ENCODE data around the gene UPK1A. TPM values are rescaled to one million over a fixed set of nuclear protein-coding genes. Genes with fewer than 3 reads are reported as not detected.
"Not testable (repeated sequence)": the region's sequence is repeated elsewhere in the genome, so short reads cannot be mapped to it uniquely, and the experiment has no call there.

Gene UPK1A
- total and polyA plus RNA-seq, 5 experiments from 2014 or later: not detected

DNA sequence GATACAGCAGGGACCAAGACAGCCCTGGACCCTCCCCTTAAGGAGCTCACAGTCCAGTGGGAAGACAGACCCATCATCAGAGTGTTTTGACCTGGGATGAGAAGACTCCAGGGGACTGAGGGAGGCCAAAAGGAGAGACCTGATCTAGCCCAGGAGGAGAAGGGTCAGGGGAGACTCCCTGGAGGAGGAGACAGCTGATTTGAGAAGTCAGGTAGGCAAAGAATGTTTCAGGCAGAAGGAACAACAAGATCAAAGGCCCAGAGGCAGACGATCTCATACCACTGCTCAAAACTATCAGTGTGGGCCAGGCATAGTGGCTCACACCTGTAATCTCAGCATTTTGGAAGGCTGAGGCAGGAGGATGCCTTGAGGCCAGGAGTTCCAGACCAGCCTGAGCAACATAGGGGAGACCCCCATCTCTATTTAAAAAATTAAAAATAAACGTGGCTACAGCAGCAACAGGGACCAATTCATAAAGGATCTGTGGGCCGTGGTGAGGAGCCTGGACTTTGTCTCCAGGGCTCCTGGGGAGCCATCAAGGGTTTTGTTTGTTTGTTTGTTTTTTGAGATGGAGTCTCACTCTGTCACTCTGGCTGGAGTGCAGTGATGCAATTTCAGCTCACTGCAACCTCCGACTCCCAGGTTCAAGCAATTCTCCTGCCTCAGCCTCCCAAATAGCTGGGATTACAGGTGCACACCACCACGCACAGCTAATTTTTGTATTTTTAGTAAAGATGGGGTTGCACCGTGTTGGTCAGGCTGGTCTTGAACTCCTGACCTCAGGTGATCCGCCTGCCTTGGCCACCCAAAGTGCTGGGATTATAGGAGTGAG is 20.4 kb upstream of the UPK1A start:
- Mint-ChIP-seq H3K27me3 (no peaks in the 10 kb centered on the region), H3K9me3 (no peaks in the 10 kb centered on the region), H3K4me1 (peaks cover 13 to 71% (median 54%) of the 10 kb centered on the region in 4 donors), H3K4me3 (peak overlapping the region in 9 of 10 donors; percentile 38 to 97 (median 91)), H3K36me3 (peaks cover 0 to 7% (median 0%) of the 10 kb centered on the region in 3 donors), H3K27ac (peak overlapping the region in 7 of 10 donors; percentile 56 to 96 (median 72))
- no peak for DNase-seq
- POLR2A ChIA-PET: interaction anchor here (1.0 to 1.2 kb wide), 3 partner anchors 9 to 95 kb away, joined by 3 read pairs; no protein-coding TSS in a partner anchor
- ATAC-seq: no peak

DNA sequence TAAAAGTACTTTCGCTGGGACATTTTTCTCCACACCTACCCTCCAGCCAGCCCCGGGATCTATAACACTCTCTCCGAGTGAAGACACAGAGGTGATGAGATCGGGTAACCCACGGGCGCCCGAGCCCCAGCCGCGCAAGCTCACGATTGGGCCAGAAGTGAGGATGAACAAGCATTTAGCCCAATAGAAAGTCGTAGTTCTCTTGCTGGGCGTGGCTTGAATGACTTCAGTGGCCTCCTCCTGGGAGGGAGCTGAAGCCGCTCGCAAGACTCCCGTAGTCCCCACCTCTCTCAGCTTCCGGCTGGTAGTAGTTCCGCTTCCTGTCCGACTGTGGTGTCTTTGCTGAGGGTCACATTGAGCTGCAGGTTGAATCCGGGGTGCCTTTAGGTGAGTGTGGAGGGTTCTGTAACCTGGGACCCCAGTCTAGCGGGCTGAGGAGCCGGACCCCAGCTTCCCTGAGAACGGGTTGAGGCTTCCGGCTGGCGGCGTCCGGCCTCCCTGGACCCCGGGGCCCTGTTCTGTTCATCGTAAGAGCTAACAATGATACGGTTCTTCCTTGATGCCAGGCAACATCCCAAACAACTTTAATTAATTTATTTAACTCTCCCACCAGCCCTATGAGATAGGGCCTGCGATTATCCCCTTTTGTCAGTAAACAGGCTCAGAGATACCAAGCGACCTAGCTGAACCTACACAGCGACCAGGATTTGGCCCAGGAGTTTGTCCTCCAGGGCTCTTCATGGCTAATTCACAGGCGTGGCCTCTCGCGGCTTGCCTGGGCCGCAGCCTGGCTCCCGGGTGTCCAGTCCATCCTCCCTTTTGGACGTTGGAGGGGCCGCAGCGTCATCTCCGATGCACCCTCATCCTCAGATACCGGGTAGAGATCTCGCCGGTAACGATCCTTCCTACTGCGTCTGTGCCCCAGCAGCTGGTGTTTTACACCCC is 18.0 kb upstream of the UPK1A start, which contains the start of gene COX6B1:
COX6B1 (plus strand) TSS at position 307 of the 945 bp plus-strand sequence. CDS start 2,921 bp downstream, outside the sequence.
- Mint-ChIP-seq H3K27ac (peak within 1 kb of the TSS; percentile 87 to 98 (median 96)), H3K9me3 (no peaks in the 10 kb centered on the region), H3K27me3 (no peaks in the 10 kb centered on the region), H3K4me3 (peak within 1 kb of the TSS; percentile 93 to 100 (median 98)), H3K4me1 (peaks cover 19 to 64% (median 47%) of the 10 kb centered on the region in 4 donors), H3K36me3 (peaks cover 0 to 28% (median 0%) of the 10 kb centered on the region in 3 donors)
- ATAC-seq (peak; percentile 74 to 77), DNase-seq (peak; percentile 75 to 96 (median 92))
- POLR2A ChIA-PET: interaction anchor here (0.6 to 2.0 kb wide), 14 partner anchors 10 to 467 kb away, joined by 3 to 13 read pairs (median 4); partner anchors contain the start of genes HAUS5, LIN37, POLR2I and PSENEN

DNA sequence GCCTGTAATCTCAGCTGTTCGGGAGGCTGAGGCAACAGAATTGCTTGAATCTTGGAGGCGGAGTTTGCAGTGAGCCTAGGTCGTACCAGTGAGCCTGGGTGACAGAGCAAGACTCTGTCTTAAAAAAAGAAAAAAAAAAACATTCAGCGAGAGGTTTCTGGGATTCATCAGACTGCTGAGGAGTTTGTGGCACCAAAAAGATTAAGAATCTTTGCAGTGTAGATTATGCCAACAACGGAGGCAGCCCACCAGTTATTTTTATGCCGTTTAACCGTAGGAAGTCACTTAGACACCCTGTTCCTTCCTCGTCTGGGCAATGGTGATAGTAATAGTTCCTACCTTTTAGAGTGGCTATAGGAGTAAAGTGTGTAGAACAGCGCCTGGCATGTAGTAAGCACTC is 15.7 kb upstream of the UPK1A start:
- Mint-ChIP-seq H3K27ac (peak overlapping the region in 3 of 10 donors; percentile 15 to 69 (median 20)), H3K4me3 (peak overlapping the region in 5 of 10 donors; percentile 9 to 67 (median 16)), H3K4me1 (peaks cover 11 to 58% (median 37%) of the 10 kb centered on the region in 4 donors), H3K27me3 (no peaks in the 10 kb centered on the region), H3K9me3 (no peaks in the 10 kb centered on the region), H3K36me3 (peaks cover 0 to 49% (median 3%) of the 10 kb centered on the region in 3 donors)
- DNase-seq (no peak), ATAC-seq (no peak)
- POLR2A ChIA-PET: no interaction called here

DNA sequence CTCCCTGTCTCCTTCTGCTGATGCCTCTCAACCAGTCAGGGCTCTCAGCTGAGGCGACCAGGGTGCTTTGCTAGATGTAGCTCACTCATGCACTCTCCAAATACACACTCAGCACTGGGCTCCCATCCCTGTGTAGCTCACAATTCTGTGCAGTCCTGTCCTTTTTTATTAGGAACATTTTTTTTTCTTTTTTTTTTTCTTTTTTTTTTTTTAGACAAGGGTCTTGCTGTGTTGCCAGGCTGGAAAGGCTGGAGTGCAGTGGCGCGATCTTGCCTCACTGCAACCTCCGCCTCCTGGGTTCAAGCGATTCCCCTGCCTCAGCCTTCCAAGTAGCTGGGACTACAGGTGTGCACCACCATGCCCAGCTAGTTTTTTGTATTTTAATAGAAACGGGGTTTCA is 11.5 kb upstream of the UPK1A start:
- not testable (repeated sequence) for H3K27me3 Mint-ChIP-seq, H3K4me3 Mint-ChIP-seq, ATAC-seq, DNase-seq, H3K9me3 Mint-ChIP-seq
- H3K36me3 Mint-ChIP-seq: peaks cover 4 to 89% (median 6%) of the 10 kb centered on the region in 3 donors
- POLR2A ChIA-PET: interaction anchor here (0.7 kb wide), 1 partner anchor 117 kb away, joined by 3 read pairs; no protein-coding TSS in a partner anchor
- H3K4me1 Mint-ChIP-seq: peaks cover 11 to 45% (median 21%) of the 10 kb centered on the region in 4 donors
- H3K27ac Mint-ChIP-seq: peak overlapping the region in 1 of 10 donors; percentile 27

DNA sequence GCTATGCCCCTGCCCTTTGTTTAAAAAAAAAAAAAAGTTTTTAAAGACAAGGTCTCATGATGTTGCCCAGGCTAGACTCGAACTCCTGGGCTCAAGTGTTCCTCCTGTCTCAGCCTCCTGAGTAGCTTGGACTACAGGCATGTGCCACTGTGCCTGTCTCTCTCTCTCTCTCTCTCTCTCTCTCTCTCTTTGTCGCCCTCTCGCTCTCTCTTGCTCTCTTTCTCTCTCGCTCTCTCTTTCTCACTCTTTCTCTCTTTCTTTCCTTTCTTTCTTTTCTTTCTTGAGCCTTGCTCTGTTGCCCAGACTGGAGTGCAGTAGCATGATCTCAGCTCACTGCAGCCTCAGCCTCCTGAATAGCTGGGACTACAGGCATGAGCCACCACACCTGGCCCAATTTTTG is 10.7 kb upstream of the UPK1A start:
- POLR2A ChIA-PET: interaction anchor here (0.7 kb wide), 1 partner anchor 118 kb away, joined by 3 read pairs; no protein-coding TSS in a partner anchor
- Mint-ChIP-seq H3K27ac (peak overlapping the region in 1 of 10 donors; percentile 82), H3K27me3 (no peaks in the 10 kb centered on the region), H3K4me3 (peak overlapping the region in 1 of 10 donors; percentile 73), H3K9me3 (no peaks in the 10 kb centered on the region), H3K4me1 (peaks cover 11 to 39% (median 18%) of the 10 kb centered on the region in 4 donors), H3K36me3 (peaks cover 4 to 92% (median 8%) of the 10 kb centered on the region in 3 donors)
- DNase-seq: no peak
- no peak for ATAC-seq

DNA sequence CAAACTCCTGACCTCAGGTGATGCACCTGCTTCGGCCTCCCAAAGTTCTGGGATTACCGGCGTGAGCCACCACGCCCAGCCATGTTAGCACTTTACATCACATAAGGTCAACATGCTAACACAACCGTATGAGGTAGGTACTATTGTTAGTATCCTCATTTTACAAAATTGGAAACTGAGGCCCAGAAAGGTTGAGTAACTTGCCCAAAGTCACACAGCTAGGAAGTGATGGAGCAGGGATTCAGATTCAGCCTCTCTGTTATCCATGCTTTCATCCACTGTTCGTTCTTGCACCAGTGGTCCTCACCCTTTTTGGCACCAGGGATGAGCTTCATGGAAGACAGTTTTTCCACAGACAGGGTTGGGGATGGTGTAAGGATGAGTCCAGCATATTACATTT is 9.6 kb upstream of the UPK1A start:
- no peaks in the 10 kb centered on the region for H3K9me3 Mint-ChIP-seq
- POLR2A ChIA-PET: interaction anchor here (0.7 kb wide), 1 partner anchor 30 kb away, joined by 6 read pairs; no protein-coding TSS in a partner anchor
- H3K4me1 Mint-ChIP-seq: peaks cover 7 to 32% (median 10%) of the 10 kb centered on the region in 4 donors
- no peak overlapping the region for H3K4me3 Mint-ChIP-seq
- ATAC-seq (no peak), DNase-seq (no peak)
- no peak overlapping the region for H3K27ac Mint-ChIP-seq
- H3K27me3 Mint-ChIP-seq: no peaks in the 10 kb centered on the region
- peaks cover 4 to 92% (median 13%) of the 10 kb centered on the region in 3 donors for H3K36me3 Mint-ChIP-seq

DNA sequence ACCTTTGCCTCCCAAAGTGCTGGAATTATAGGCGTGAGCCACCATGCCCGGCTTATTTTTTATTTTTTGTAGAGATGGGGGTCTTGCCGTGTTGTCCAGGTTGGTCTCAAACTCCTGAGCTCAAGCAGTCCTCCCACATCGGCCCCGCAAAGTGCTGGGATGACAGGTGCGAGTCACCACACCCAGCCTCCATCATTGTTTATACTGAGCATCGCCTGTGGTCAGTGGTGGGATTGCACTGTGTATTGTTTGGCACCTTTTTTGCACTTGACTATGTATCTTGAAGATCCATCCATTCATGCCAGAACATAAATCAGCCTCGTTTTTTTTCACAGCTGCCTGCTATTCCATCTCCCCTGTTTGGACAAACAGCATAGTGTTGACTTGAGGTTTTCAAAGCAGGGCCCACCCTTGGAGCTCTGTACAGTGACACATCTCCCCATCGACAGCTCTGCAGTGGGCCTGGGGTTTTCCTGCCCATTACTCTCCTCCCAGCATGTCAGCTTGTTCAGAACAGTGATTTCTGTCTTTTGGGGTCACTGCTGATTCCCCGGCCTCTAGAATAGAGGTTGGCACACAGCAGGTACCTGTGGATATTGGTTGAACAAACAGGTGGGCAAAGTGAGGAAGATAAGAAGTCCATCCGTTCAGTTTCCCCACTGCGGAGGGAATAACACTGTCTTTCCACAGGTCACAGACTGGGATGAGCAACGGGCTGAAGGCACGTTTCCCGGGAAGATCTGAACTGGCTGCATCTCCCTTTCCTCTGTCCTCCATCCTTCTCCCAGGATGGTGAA is 8.2 kb upstream of the UPK1A start:
- Mint-ChIP-seq H3K27ac (peak overlapping the region in 3 of 10 donors; percentile 9 to 53 (median 35)), H3K4me1 (peaks cover 4 to 29% (median 8%) of the 10 kb centered on the region in 4 donors), H3K36me3 (peaks cover 4 to 94% (median 19%) of the 10 kb centered on the region in 3 donors), H3K27me3 (no peaks in the 10 kb centered on the region), H3K4me3 (no peak overlapping the region), H3K9me3 (no peaks in the 10 kb centered on the region)
- DNase-seq (no peak), ATAC-seq (no peak)
- POLR2A ChIA-PET: interaction anchor here (0.9 kb wide), 1 partner anchor 10 kb away, joined by 4 read pairs; the partner anchor contains the start of gene COX6B1

DNA sequence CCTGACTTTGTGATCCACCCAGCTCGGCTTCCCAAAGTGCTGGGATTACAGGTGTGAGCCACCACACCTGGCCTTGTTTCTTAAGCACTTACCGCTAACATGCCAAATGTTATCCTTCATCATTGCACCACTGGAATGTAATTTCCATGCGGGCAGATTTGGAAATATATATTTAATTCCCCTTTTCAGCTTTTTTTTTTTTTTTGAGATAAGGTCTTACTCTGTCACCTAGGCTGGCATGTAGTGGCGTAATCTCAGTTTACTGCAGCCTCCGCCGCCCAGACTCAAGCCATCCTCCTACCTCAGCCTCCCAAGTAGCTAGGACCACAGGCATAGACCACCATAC is 4.3 kb upstream of the UPK1A start:
- peaks cover 4 to 82% (median 16%) of the 10 kb centered on the region in 3 donors for H3K36me3 Mint-ChIP-seq
- peaks cover 1 to 15% (median 4%) of the 10 kb centered on the region in 4 donors for H3K4me1 Mint-ChIP-seq
- POLR2A ChIA-PET: interaction anchor here (2.8 kb wide), 1 partner anchor 13 kb away, joined by 7 read pairs; the partner anchor contains the start of gene COX6B1
- H3K4me3 Mint-ChIP-seq: no peak overlapping the region
- H3K27ac Mint-ChIP-seq: peak overlapping the region in 1 of 10 donors; percentile 43
- no peak for ATAC-seq
- DNase-seq: no peak
- no peaks in the 10 kb centered on the region for H3K9me3 Mint-ChIP-seq
- no peaks in the 10 kb centered on the region for H3K27me3 Mint-ChIP-seq

DNA sequence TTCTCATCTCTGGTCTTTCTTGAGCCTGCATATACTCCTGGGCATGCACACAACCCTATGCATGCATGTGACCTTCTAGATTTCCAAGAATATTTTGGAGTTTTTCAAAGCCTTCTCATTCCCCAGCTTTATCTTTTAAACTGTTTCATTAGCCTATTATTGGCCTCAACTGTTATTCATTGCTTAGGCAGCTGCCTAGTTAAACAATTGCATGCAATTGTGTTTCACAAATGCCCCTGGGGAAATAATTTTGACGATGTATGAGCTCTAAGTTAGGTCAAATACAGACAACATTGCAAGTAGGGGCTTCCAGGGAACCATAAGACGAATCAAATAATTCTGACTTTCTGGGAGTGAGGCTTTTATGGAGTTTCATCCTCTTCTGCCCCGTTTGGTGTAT is 2.3 kb upstream of the UPK1A start:
- H3K27me3 Mint-ChIP-seq: no peaks in the 10 kb centered on the region
- POLR2A ChIA-PET: interaction anchor here (0.5 to 0.9 kb wide), 2 partner anchors 16 to 477 kb away, joined by 3 to 6 read pairs; partner anchors contain the start of gene COX6B1
- peaks cover 0 to 62% (median 16%) of the 10 kb centered on the region in 3 donors for H3K36me3 Mint-ChIP-seq
- no peak for ATAC-seq
- no peak overlapping the region for H3K27ac Mint-ChIP-seq
- H3K4me1 Mint-ChIP-seq: peaks cover 0 to 9% (median 0%) of the 10 kb centered on the region in 4 donors
- no peak for DNase-seq
- H3K4me3 Mint-ChIP-seq: no peak overlapping the region
- H3K9me3 Mint-ChIP-seq: no peaks in the 10 kb centered on the region

DNA sequence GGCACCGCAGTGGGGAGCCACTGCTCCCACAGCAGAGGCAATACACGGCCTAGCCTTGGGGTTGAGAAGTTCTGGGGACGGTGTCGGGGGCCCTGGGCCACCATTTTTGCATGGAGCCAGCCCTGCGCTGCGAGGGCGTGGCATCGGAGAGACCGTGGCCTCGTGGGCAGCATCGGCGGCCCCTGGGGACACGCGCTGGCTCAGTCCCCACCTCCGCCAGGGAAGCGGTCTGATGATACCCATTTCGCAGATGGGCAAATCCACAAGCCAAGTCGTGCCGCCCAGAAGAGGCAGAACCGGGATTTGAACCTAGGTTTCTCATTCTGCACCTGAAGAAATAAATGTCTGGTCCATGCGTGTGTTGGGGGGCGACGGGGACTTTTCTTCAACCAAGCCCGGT is 1.2 kb upstream of the UPK1A start:
- peaks cover 0 to 7% (median 0%) of the 10 kb centered on the region in 4 donors for H3K4me1 Mint-ChIP-seq
- peaks cover 0 to 8% (median 3%) of the 10 kb centered on the region in 5 donors for H3K27me3 Mint-ChIP-seq
- DNase-seq: no peak
- H3K27ac Mint-ChIP-seq: peak overlapping the region in 1 of 10 donors; percentile 73
- ATAC-seq: no peak
- H3K9me3 Mint-ChIP-seq: no peaks in the 10 kb centered on the region
- peaks cover 0 to 52% (median 13%) of the 10 kb centered on the region in 3 donors for H3K36me3 Mint-ChIP-seq
- H3K4me3 Mint-ChIP-seq: no peak overlapping the region
- POLR2A ChIA-PET: no interaction called here

DNA sequence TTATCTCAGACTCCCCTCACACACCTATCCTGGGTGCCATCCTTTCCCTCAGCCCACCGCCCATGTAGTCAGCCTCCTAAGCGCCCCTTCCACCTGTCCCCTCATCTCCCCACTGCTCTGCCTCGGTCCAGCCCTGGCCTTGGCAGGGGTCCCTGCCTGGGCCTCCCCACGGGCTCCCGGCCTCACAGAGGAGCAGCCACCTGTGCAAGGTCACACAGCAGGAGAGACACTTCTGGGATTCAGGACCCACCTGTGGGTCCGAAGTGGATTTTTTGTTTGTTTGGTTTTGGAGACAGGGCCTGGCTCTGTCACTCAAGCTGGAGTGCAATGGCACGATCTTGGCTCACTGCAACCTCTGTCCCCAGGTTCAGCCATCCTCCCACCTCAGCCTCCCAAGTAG is 713 bp upstream of the UPK1A start:
- POLR2A ChIA-PET: no interaction called here
- H3K27me3 Mint-ChIP-seq: peaks cover 0 to 11% (median 3%) of the 10 kb centered on the region in 5 donors
- H3K27ac Mint-ChIP-seq: peak overlapping the region in 1 of 10 donors; percentile 73
- no peaks in the 10 kb centered on the region for H3K9me3 Mint-ChIP-seq
- no peak for DNase-seq
- peaks cover 0 to 48% (median 13%) of the 10 kb centered on the region in 3 donors for H3K36me3 Mint-ChIP-seq
- H3K4me3 Mint-ChIP-seq: no peak overlapping the region
- H3K4me1 Mint-ChIP-seq: peaks cover 0 to 7% (median 0%) of the 10 kb centered on the region in 4 donors
- ATAC-seq: no peak

Data from naive thymus-derived CD8-positive, alpha-beta T cell (primary cell).